ENCODE results near the gene YAP1. TPM values are rescaled to one million over a fixed set of nuclear protein-coding genes. Genes with fewer than 3 reads are reported as not detected.

The YAP1 gene
- total RNA-seq, 2 donors from 2014 or later: 0.62 to 0.75 TPM

GRCh38 chr11:102268083-102268984 lies 158.1 kb downstream of the YAP1 start:
- ATAC-seq: peak; percentile 98

GRCh38 chr11:102268985-102269470 lies 158.8 kb downstream of the YAP1 start:
- Mint-ChIP-seq H3K36me3 (no peaks in the 10 kb centered on the region), H3K9me3 (no peaks in the 10 kb centered on the region), H3K27ac (peak overlapping the region in 1 of 2 donors; percentile 65)
- ATAC-seq (peak in 1 of 2 donors; percentile 15), DNase-seq (ENCODE audit: low spot score in 2 of 2) (no peak)

More at GRCh38 chr11:102268083-102268984, 158.1 kb downstream of the YAP1 start:
- Mint-ChIP-seq H3K36me3 (no peaks in the 10 kb centered on the region), H3K27ac (peak overlapping the region in 1 of 2 donors; percentile 65), H3K9me3 (no peaks in the 10 kb centered on the region)
- DNase-seq (ENCODE audit: low spot score in 2 of 2): peak; percentile 71 to 78

GRCh38 chr11:102269927-102270326 lies 159.7 kb downstream of the YAP1 start:
- Mint-ChIP-seq H3K27ac (peak overlapping the region in 1 of 2 donors; percentile 44), H3K36me3 (no peaks in the 10 kb centered on the region), H3K9me3 (no peaks in the 10 kb centered on the region)
- ATAC-seq (peak; percentile 21 to 52), DNase-seq (ENCODE audit: low spot score in 2 of 2) (no peak)

GRCh38 chr11:102272047-102272824 lies 162.0 kb downstream of the YAP1 start:
- DNase-seq (ENCODE audit: low spot score in 2 of 2) (no peak), ATAC-seq (no peak)
- Mint-ChIP-seq H3K9me3 (no peaks in the 10 kb centered on the region), H3K36me3 (no peaks in the 10 kb centered on the region), H3K27ac (no peak overlapping the region)

GRCh38 chr11:102274628-102275027 lies 164.4 kb downstream of the YAP1 start:
- ATAC-seq: no peak
- H3K9me3 Mint-ChIP-seq: no peaks in the 10 kb centered on the region

GRCh38 chr11:102276362-102276761 lies 166.1 kb downstream of the YAP1 start:
- DNase-seq (ENCODE audit: low spot score in 2 of 2): no peak
- Mint-ChIP-seq H3K36me3 (no peaks in the 10 kb centered on the region), H3K9me3 (no peaks in the 10 kb centered on the region), H3K27ac (no peak overlapping the region)
- ATAC-seq: no peak

More at GRCh38 chr11:102274628-102275027, 164.4 kb downstream of the YAP1 start:
- Mint-ChIP-seq H3K36me3 (no peaks in the 10 kb centered on the region), H3K27ac (no peak overlapping the region)
- no peak for DNase-seq (ENCODE audit: low spot score in 2 of 2)

GRCh38 chr11:102276783-102277182 lies 166.5 kb downstream of the YAP1 start:
- Mint-ChIP-seq H3K9me3 (no peaks in the 10 kb centered on the region), H3K36me3 (no peaks in the 10 kb centered on the region), H3K27ac (no peak overlapping the region)
- DNase-seq (ENCODE audit: low spot score in 2 of 2): no peak
- no peak for ATAC-seq

GRCh38 chr11:102279641-102280170 lies 169.5 kb downstream of the YAP1 start:
- H3K9me3 Mint-ChIP-seq: no peaks in the 10 kb centered on the region
- H3K36me3 Mint-ChIP-seq: no peaks in the 10 kb centered on the region
- DNase-seq (ENCODE audit: low spot score in 2 of 2) (no peak), ATAC-seq (peak; percentile 70 to 98)
- H3K27ac Mint-ChIP-seq: no peak overlapping the region

GRCh38 chr11:102280245-102280833 lies 170.1 kb downstream of the YAP1 start:
- Mint-ChIP-seq H3K36me3 (no peaks in the 10 kb centered on the region), H3K9me3 (no peaks in the 10 kb centered on the region), H3K27ac (no peak overlapping the region)
- no peak for DNase-seq (ENCODE audit: low spot score in 2 of 2)
- peak in 1 of 2 donors; percentile 26 for ATAC-seq

Other genes starting within 250 kb of the YAP1 start
- gene CEP126, start 195.4 kb upstream of the YAP1 start, total RNA-seq: 1 to 10 TPM; 1.5 to 1.8 TPM
- gene ANGPTL5, start 193.9 kb upstream of the YAP1 start, total RNA-seq: not detected
- not detected for gene CFAP300, start 63.0 kb upstream of the YAP1 start, total RNA-seq
- 100 to 1,000 TPM; 131 to 355 TPM for gene BIRC3, start 207.0 kb downstream of the YAP1 start, total RNA-seq
- 10 to 100 TPM; 40.7 to 67.6 TPM for gene BIRC2, start 236.8 kb downstream of the YAP1 start, total RNA-seq